NB4 (cell line): ENCODE results near the gene ARHGAP26.

Experiments used
- DNase-seq: peaks from one replicate; pipeline ENCODE4 v3.0.0; 2010; ENCODE audit warnings: low read depth
- H3K4me3 ChIP-seq: one replicate; pipeline ENCODE4 v1.5.1; 2011; ENCODE audit warnings: mild to moderate bottlenecking, low read depth, low read length, moderate library complexity
- CTCF ChIP-seq: IDR thresholded peaks from one replicate; pipeline ENCODE4 v1.5.1; 2012; ENCODE audit warnings: low read depth, low read length
- MAX ChIP-seq: IDR thresholded peaks from 2 replicates; pipeline ENCODE4 v1.6.1; 2011; ENCODE audit warnings: low read depth, low read length
- MYC ChIP-seq: IDR thresholded peaks from 2 replicates; pipeline ENCODE4 v1.6.1; 2011; ENCODE audit warnings: low read depth, low read length
- POLR2A ChIP-seq: IDR thresholded peaks from 2 replicates; pipeline ENCODE4 v1.6.1; 2011; ENCODE audit warnings: mild to moderate bottlenecking; ENCODE audit not compliant: insufficient read length; ENCODE audit errors: extremely low read depth

Gene ARHGAP26

GRCh38 chr5:143021595-143021994, 251.4 kb downstream of the ARHGAP26 start:
- no peak for DNase-seq

GRCh38 chr5:143023411-143024096, 253.4 kb downstream of the ARHGAP26 start:
- H3K4me3 ChIP-seq, result no peak overlapping the region
- no peak for DNase-seq
- no peak for TF ChIP-seq MYC
- TF ChIP-seq CTCF, result no peak
- TF ChIP-seq MAX, result no peak
- TF ChIP-seq POLR2A, result no peak

More at GRCh38 chr5:143021595-143021994, 251.4 kb downstream of the ARHGAP26 start:
- TF ChIP-seq CTCF, result no peak
- TF ChIP-seq MYC, result no peak
- no peak for TF ChIP-seq MAX
- no peak for TF ChIP-seq POLR2A
- H3K4me3 ChIP-seq, result no peak overlapping the region

DNA sequence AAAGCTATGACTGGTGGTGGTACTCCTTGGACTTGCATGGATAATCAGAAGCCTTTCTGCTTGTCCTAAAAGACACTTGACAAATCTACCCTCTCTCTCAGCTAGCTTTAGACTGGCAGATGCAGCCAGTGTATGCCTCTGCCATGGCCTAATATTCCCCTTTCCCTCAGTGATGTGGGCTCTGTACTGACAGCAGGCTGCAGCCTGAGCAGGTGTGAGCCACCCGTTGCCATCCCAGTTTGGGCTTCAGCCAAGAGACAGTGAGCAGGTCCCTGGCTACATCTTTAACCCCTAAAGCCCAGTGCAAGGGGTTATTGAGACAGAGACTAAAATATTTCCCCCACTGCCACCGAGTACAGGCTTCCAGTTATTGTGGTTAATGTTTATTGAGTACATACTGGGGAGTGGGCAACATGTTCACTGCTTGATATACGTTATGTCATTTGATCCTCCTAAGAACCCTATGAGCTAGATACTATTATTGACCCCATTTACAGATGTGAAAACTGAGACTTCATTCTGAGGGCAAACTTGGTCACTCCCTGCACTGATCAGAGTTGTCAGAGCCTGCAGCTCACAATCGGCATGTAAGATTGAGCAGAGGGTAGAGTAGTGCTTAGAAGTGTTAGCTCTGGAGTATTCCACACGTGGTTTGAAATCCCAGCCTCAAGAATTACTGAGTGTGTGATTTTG, 254.2 kb downstream of the ARHGAP26 start:
- no peak overlapping the region for H3K4me3 ChIP-seq
- DNase-seq, result no peak
- TF ChIP-seq CTCF (no peak), MAX (no peak), POLR2A (no peak), MYC (no peak)

DNA sequence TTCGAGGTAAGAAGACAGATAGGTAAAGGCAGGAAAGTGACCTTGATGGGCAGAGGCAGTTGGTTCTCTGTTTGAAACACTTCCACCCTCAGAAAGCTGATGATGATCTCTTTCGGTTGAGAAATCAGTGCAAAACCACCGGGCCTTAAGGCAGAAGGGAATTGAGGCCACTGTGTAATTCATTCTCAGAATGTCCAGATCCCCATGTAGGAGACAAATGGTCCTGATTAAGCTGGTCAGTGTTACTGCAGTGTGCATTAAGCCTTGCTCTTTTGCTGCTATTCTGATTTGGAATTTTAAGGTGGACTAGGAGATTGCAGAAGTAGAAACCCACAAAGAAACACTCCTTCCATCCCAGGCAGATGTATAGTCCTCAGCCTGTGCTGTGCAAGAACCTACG, 255.2 kb downstream of the ARHGAP26 start:
- TF ChIP-seq MAX (no peak), MYC (no peak), POLR2A (no peak), CTCF (no peak)
- no peak overlapping the region for H3K4me3 ChIP-seq
- DNase-seq, result no peak

DNA sequence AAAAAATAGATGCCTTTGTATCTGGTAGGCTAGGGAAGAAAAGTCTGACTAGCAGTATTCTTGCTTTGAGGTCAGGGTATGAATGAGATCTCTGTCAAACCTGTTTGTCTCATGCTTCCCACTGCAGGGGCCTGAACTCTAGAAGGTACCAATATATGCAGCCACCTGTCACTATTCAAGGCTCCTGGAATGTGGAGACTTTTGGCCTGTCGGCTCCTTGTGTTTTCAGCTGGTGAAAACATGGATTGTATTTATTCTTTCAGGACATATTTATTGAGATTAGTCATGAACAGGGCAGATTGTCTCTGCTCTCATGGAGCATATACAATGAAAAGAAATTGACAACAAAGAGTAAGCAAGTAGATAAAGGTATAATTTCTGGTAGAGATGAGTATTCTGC, 255.8 kb downstream of the ARHGAP26 start:
- H3K4me3 ChIP-seq, result no peak overlapping the region
- DNase-seq, result no peak
- TF ChIP-seq POLR2A (no peak), MAX (no peak), MYC (no peak)

- no peak for DNase-seq
- TF ChIP-seq MAX (no peak), POLR2A (no peak), CTCF (no peak), MYC (no peak)
- H3K4me3 ChIP-seq, result no peak overlapping the region
These were observed 256.2 kb downstream of the ARHGAP26 start for GRCh38 chr5:143026380-143026779.
